GM19035 (cell line): ENCODE results near the gene PIAS4.
"Not testable (repeated sequence)": the region's sequence is repeated elsewhere in the genome, so short reads cannot be mapped to it uniquely, and the experiment has no call there.

Experiments
- ATAC-seq: cut with Tn5 transposase; IDR thresholded peaks from one replicate; pipeline ENCODE4 v1.9.1; 2021; ENCODE audit not compliant: unreplicated experiment

Gene PIAS4

GRCh38 chr19:4007021-4007835, at the start of gene PIAS4:
PIAS4 (plus strand) TSS chr19:4007736; CDS start chr19:4007761, 25 bp downstream.
- ATAC-seq, result peak; percentile 83

DNA sequence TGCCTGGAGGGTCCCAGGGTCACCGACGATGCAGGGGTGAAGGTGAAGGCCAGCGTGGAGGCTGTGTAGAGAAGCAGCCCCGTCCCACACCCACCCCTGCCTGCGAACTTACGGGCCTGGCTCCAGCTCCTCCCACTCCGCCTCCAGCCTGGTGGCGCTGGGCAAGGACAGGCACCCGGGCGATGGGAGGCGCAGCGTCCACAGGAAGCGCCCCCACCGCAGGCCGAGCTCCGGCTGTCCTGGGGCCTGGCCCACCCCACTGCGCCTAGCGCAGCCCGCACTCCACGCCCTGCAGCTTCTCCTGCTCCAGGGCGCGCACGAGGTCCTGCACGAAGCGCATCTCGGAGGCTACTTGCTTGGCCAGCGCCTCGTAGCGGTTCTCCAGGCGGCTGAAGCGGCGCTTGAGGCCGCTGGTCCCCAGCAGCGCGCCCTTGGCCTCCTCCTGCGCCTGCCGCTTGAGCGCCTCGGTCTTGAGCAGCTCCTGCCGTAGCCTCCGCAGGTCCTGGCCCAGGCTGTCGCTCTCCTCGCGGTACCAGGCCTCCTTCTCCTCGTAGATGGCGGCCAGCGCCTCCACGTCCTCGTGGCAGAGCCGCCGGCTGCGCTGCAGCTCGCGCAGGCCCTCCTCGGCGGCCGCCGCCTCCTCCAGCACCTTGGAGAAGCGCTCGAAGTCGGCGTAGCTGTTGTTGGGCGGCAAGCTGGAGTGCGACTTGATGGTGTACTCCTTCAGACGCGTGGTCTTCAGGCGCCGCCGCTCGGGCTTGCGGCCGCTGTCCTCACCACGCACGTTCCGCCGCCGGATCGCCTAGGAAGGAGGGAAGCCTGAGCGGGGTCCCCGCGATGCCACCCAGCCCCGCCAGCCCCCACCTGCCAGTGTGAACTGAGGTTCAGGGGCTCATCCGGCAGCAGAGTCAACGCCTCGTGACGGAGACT, 48.4 kb upstream of the PIAS4 start:
- no peak for ATAC-seq

GRCh38 chr19:3959766-3960131, 47.8 kb upstream of the PIAS4 start:
- ATAC-seq, result no peak

DNA sequence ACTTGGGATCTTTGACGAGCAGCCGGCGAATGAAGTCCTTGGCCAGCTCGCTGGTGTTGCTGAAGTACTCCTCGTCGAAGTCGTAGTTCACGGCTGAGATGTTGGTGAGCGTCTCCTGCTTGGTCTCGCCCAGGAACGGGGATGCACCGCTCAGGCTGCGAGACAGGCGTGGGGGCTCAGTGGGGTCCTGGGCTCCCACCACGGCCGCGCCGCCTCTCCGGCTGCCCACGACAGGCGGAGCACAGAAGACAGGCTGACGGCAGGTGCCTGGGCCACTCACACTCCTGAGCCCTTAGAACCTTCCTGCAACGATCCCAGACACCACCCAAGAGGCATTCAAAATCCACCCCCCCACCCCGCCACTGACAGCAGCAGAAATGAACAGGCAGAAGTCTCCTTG, 46.5 kb upstream of the PIAS4 start:
- ATAC-seq, result no peak

GRCh38 chr19:3963458-3964255, 43.9 kb upstream of the PIAS4 start:
- ATAC-seq, result no peak

DNA sequence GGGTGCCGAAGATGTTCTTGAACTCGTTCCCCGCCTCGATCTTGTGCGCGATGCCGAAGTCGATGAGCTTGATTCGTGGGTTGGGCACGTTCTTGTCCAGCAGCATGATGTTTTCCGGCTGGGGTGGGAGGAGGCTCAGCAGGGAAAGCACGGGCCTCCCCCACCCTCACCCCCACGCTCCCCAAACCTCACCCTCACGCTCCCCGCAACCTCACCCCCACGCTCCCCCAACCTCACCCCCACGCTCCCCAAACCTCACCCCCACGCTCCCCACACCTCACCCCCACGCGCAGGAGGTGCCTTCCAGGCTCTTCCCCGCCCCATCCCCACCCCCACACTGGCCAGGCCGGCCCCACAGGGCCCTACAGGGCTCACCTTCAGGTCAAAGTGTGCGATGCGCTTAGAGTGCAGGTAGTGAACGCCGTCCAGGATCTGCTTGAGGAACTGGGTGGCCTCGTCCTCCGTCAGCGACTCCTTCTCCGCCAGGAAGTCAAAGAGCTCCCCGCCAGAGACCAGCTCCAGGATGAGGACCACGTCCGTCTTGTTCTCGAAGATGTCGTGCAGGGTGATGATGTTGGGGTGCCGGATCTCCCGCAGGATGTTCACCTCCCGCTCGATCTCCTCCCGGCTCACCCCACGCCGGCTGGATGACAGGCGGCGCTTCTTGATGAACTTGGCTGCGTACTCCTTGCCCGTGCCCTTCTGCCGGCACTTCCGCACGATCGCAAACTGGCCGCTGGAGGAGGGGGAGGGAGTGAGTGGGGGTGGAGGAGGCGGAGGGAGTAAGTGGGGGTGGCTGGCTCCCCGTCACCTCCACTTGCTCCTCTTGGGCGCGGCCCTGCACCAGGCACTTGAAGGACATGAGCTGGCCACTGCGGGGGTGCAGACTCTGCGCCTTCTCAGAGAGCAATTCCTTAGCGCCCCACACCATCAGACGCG, 43.0 kb upstream of the PIAS4 start:
- no peak for ATAC-seq

GRCh38 chr19:3966051-3967017, 41.2 kb upstream of the PIAS4 start:
- ATAC-seq, result no peak

DNA sequence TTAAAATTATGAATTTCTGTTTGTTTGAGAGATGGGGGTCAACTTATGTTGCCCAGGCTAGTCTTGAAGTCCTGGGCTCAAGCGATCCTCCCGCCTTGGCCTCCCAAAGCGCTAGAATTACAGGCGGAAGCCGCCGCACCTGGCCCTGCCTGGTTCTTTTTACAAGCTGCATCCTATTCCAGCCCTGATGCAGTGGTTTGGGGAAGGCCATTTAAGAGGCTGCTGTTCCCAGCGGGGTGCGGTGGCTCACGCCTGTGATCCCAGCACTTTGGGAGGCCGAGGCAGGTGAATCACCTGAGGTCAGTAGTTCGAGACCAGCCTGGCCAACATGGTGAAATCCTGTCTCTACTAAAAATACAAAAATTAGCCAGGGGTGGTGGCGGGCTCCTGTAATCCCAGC, 39.6 kb upstream of the PIAS4 start:
- ATAC-seq, result not testable (repeated sequence)

DNA sequence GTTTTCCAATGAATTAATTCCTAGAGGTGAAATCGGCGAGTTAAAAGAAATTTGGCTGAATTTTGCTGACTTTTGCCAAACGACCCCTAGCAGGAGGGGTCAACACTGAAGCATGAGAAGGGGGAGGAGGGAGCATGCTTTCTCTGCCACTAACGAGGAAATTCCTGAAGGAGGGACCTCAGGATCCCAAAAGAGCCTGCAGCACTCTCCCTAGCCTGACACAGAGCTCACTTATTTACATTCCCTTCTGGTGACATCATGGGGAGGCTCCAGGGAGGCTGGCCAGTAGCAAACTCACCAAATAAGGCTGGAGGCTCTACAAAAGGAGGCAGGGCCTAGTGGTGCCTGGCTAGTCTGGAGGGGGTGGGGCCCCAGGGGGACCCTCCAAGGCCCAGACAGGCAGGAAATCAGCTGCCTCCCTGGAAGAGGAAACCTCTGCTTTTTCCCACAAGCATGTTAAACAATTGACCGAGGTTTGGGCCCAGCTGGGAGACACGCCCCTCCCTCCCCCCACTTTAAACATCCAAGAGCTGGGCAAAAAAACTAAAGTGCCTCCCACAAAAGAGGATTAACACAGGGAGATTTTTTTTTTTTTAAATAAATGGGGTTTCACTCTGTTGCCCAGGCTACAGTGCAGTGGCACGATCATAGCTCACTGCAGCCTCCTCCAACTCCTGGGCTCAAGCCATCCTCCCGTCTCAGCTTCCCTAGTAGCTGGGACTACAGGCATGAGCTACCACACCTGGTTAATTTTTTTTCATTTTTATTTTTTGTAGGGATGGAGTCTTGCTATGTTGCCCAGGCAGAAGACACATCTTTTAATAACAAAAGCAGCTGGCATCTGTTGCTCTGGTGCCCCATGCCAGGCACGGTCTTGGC, 38.7 kb upstream of the PIAS4 start:
- no peak for ATAC-seq

GRCh38 chr19:3969435-3970312, 37.9 kb upstream of the PIAS4 start:
- ATAC-seq, result no peak

DNA sequence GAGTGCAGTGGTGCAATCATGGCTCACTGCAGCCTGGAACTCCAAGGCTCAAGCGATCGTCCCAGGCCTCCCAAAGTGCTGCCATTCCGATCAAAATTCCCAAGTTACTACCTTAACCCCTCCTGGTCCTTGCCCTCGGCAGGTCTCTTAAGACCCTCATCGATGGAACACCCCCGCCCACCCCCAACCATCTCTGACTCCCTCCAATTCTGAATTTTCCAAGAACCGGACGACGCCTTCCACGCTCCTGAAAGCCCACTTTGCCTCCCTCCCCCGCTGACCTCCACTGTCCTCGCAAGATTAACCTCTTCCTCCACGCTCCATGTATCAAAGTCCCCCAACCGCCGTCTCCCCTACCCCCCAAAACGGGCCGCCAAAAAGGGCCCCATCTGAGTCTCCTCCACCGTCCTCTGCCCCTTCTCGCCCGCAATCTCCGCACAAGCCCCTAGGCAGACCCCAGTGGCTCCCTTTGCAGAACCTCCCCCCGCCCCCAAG, 37.2 kb upstream of the PIAS4 start:
- ATAC-seq, result no peak

GRCh38 chr19:3970808-3971598, 36.5 kb upstream of the PIAS4 start, which contains the start of gene DAPK3:
DAPK3 (minus strand) TSS chr19:3971099; CDS start chr19:3969735, 1,364 bp downstream.
- ATAC-seq, result peak; percentile 95

DNA sequence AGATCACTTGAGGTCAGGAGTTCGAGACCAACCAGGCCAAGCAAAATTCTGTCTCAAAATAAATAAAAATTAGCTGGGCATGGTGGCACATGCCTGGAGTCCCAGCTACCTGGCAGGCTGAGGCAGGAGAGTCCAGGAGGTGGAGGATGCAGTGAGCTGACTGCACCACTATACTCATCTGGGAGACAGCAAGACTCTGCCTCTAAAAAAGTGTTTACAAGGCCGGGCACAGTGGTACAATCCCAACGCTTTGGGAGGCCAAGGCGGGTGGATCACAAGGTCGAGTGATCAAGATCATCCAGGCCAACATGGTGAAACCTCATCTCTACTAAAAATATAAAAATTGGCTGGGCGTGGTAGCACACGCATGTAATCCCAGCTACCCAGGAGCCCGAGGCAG, 32.4 kb upstream of the PIAS4 start:
- no peak for ATAC-seq

GRCh38 chr19:3975637-3976087, 31.9 kb upstream of the PIAS4 start:
- ATAC-seq, result no peak

DNA sequence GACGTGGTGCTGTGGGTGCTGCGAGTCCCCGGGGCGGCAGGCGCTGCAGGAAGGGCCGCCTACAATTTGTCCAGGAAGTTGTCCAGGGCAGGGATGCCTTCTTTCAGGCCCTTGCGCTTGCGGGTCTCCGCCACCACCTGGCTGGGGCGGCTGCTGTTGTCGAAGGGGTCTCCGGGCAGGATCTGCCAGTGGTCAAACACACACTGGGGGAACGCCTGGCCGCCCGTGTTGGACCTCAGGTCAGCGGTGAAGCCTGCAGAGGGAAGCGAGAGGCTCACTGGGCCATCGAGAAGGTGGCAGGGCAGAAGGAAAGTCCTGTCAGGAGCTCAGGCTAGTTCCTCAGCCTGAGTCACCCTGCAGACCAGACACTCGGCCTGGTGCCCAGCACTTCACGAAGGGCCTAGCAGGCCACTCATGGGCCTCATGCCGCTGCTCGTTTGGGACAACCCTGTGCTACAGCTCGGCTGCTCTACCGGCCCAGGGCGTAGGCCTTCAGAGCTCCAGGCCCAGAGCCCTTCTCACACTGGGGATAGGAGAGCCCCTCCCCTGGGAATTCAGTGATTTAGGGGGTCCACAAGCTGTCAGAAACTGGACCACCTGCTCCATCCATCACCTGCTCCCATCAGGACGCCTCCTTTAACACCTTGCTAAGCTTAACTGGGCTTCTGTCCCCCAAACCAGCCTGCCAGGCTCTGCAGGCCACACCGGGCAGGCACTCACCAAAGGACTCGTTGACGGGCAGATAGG, 30.9 kb upstream of the PIAS4 start:
- no peak for ATAC-seq
